ENCODE data around the gene ELL.

- no peak for TF ChIP-seq MLX (CRISPR knock-in tag; IDR thresholded peaks at IDR 0.05)
- TF ChIP-seq RORB (CRISPR knock-in tag; IDR thresholded peaks at IDR 0.05): no peak
- TF ChIP-seq CTCF (IDR thresholded peaks at IDR 0.05): no peak
- TF ChIP-seq TCF7 (CRISPR knock-in tag; IDR thresholded peaks at IDR 0.05; ENCODE audit: low read depth): no peak
- TF ChIP-seq ATF3 (CRISPR knock-in tag; conservative IDR thresholded peaks at IDR 0.05): no peak
- no peak for TF ChIP-seq CREB1 (CRISPR knock-in tag; IDR thresholded peaks at IDR 0.05)
- TF ChIP-seq, protein P1, sequence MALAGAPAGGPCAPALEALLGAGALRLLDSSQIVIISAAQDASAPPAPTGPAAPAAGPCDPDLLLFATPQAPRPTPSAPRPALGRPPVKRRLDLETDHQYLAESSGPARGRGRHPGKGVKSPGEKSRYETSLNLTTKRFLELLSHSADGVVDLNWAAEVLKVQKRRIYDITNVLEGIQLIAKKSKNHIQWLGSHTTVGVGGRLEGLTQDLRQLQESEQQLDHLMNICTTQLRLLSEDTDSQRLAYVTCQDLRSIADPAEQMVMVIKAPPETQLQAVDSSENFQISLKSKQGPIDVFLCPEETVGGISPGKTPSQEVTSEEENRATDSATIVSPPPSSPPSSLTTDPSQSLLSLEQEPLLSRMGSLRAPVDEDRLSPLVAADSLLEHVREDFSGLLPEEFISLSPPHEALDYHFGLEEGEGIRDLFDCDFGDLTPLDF (CRISPR knock-in tag; IDR thresholded peaks at IDR 0.05): no peak
- no peak for TF ChIP-seq JUN (CRISPR knock-in tag; IDR thresholded peaks at IDR 0.05)
- TF ChIP-seq, protein P2, sequence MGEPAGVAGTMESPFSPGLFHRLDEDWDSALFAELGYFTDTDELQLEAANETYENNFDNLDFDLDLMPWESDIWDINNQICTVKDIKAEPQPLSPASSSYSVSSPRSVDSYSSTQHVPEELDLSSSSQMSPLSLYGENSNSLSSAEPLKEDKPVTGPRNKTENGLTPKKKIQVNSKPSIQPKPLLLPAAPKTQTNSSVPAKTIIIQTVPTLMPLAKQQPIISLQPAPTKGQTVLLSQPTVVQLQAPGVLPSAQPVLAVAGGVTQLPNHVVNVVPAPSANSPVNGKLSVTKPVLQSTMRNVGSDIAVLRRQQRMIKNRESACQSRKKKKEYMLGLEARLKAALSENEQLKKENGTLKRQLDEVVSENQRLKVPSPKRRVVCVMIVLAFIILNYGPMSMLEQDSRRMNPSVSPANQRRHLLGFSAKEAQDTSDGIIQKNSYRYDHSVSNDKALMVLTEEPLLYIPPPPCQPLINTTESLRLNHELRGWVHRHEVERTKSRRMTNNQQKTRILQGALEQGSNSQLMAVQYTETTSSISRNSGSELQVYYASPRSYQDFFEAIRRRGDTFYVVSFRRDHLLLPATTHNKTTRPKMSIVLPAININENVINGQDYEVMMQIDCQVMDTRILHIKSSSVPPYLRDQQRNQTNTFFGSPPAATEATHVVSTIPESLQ (CRISPR knock-in tag; IDR thresholded peaks at IDR 0.05): no peak
- TF ChIP-seq ZNF396 (CRISPR knock-in tag; IDR thresholded peaks at IDR 0.05; ENCODE audit: borderline replicate concordance): no peak
- TF ChIP-seq, protein P3, sequence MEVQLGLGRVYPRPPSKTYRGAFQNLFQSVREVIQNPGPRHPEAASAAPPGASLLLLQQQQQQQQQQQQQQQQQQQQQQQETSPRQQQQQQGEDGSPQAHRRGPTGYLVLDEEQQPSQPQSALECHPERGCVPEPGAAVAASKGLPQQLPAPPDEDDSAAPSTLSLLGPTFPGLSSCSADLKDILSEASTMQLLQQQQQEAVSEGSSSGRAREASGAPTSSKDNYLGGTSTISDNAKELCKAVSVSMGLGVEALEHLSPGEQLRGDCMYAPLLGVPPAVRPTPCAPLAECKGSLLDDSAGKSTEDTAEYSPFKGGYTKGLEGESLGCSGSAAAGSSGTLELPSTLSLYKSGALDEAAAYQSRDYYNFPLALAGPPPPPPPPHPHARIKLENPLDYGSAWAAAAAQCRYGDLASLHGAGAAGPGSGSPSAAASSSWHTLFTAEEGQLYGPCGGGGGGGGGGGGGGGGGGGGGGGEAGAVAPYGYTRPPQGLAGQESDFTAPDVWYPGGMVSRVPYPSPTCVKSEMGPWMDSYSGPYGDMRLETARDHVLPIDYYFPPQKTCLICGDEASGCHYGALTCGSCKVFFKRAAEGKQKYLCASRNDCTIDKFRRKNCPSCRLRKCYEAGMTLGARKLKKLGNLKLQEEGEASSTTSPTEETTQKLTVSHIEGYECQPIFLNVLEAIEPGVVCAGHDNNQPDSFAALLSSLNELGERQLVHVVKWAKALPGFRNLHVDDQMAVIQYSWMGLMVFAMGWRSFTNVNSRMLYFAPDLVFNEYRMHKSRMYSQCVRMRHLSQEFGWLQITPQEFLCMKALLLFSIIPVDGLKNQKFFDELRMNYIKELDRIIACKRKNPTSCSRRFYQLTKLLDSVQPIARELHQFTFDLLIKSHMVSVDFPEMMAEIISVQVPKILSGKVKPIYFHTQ (CRISPR knock-in tag; IDR thresholded peaks at IDR 0.05): no peak
These were observed 35.1 kb downstream of the ELL start for GRCh38 chr19:18486746-18487145.
